Measurements from ENCODE around the gene RASA4B. TPM values are rescaled to one million over a fixed set of nuclear protein-coding genes. Genes with fewer than 3 reads are reported as not detected.
A peak's percentile ranks its signal among the peaks of the same experiment; 100 is the strongest.

RASA4B gene
- total and polyA plus RNA-seq, 9 of the 15 experiments (the other 6 are each of a cell fraction or from before 2014, with no cell fraction given): 0.01 to 2.9 (median 1.5) TPM; not detected in 1

DNA sequence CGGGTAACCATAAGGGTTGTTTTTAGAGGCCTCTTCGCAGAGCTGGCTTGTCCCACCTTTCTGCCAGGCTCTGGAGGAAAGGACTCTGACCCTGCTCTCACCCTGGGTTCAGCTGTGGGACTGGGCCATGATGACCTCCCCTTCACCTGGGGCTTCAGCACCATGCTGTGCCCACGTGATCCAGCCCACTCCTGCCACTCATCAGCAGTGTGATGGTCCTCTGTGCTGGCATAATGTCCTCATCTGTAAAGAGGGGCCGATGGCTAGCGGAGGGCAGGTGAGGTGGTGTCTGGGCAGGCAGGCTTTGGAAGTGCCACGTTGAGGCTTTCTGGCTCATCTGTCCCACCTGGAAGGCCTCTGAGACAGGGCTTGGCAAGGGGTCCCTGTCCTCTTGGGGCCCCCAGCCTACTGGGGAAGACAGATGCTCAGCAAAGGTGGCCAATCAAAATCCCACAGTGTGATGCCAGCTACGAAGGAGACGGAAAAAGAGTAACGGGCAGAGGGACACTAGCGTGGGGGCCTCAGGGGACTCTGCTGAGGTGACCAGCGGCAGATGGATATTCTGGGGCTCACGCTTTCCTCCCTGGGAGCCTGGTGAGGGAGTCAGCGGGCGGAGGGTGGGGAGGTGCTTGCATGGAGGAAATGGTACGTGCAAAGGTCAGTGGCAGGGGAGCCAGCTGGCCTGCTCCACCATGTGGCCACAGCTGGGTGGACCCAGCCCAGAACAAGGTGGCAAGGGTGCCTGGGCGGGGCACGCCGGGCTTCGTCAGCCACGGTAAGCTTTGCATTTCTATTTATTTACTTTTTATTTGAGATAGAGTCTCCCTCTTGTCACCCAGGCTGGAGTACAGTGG, 47.4 kb downstream of the RASA4B start (continued):
- TF ChIP-seq HNRNPUL1 (IDR thresholded peaks at IDR 0.05; ENCODE audit: low read length): no peak

DNA sequence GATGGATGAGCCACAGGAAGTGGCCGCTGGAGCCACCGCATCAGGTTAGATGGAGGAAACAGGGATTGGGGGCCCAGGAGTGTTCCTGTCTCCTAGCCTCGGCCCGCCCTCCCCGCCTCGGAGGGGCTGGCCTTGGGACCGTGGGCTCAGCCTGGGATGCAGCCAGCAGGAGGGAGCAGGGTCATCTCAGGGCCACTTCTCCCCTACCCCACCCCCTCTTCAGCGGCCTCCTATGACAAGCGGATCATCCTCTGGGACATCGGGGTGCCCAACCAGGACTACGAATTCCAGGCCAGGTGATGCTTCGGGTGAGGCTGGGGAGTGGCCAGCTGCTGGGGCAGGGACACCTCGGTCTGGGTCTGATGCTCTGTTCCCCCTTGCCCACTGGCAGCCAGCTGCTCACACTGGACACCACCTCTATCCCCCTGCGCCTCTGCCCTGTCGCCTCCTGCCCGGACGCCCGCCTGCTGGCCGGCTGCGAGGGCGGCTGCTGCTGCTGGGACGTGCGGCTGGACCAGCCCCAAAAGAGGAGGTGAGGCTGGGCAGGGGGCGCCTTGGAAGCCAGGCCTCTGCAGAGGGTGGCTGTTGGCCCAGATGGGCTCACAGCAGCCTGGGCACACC, 48.1 kb downstream of the RASA4B start:
- FAIRE-seq (no peak), ATAC-seq (no peak), DNase-seq (ENCODE audit: extremely low read depth in 1 of 4, low spot score in 3 of 4) (no peak)
- Histone ChIP-seq H3K4me2 (ENCODE audit: insufficient read depth, low read length) (no peak overlapping the region), H3K27me3 (ENCODE audit: control insufficient read depth in 2 of 2, insufficient read depth in 2 of 2, low read length in 2 of 2) (no peaks in the 10 kb centered on the region), H3K79me2 (ENCODE audit: control insufficient read depth, insufficient read depth, low read length) (peaks cover 16% of the 10 kb centered on the region), H3K9ac (ENCODE audit: insufficient read depth in 1 of 2, low read depth in 2 of 2, low read length in 2 of 2) (peak overlapping the region in 1 of 2 experiments; percentile 62; a peak in 2 of 4 replicates), H3K9me1 (ENCODE audit: control insufficient read depth, insufficient read depth, low read length) (peaks cover 5% of the 10 kb centered on the region), H3K27ac (ENCODE audit: extremely low read depth, low read depth, low read length) (no peak overlapping the region), H3K36me3 (ENCODE audit: control insufficient read depth, insufficient read depth, low read length) (peaks cover 72% of the 10 kb centered on the region; the same call in 2 of the 3 replicates), H2AFZ (ENCODE audit: low read depth, low read length) (no peak overlapping the region), H3K9me3 (replicated peaks; ENCODE audit: control insufficient read depth, insufficient read depth, low read depth, low read length) (no peaks in the 10 kb centered on the region), H3K4me1 (replicated peaks in 1 of 2; ENCODE audit: control insufficient read depth in 2 of 2, insufficient read depth in 2 of 2, low read length in 2 of 2) (peaks cover 8 to 68% of the 10 kb centered on the region in 2 experiments; a peak in 3 of 5 replicates), H4K20me1 (replicated peaks; ENCODE audit: control insufficient read depth, insufficient read depth, low read length) (peaks cover 3% of the 10 kb centered on the region; the same call in 1 of the 2 replicates), H3K4me3 (no peak overlapping the region)
- WGBS (ENCODE audit: insufficient coverage, low coverage, missing lambda C conversion rate): 92% methylated on average over 22 of the region's 24 CpGs
- intact Hi-C loops (cut with micrococcal nuclease) (no loop called here), in situ Hi-C loops (cut with MboI) (loop anchor here (25.0 kb wide), 2 partner anchors 93 to 193 kb away; partner anchors contain the start of genes POLR2J2, POLR2J3, SPDYE2 and SPDYE2B)
- BruUV-seq (replicated peaks): no TSS peak
- CTCF ChIA-PET (ENCODE audit: low intra/inter-chr PET ratio): no interaction called here
- POLR2A ChIA-PET: no interaction called here
- no peak for TF ChIP-seq PHF21A (IDR thresholded peaks at IDR 0.05; ENCODE audit: borderline replicate concordance, low read depth)
- TF ChIP-seq ZZZ3 (IDR thresholded peaks at IDR 0.05): no peak
- TF ChIP-seq HDAC1 (IDR thresholded peaks at IDR 0.05): no peak
- TF ChIP-seq, protein P1, sequence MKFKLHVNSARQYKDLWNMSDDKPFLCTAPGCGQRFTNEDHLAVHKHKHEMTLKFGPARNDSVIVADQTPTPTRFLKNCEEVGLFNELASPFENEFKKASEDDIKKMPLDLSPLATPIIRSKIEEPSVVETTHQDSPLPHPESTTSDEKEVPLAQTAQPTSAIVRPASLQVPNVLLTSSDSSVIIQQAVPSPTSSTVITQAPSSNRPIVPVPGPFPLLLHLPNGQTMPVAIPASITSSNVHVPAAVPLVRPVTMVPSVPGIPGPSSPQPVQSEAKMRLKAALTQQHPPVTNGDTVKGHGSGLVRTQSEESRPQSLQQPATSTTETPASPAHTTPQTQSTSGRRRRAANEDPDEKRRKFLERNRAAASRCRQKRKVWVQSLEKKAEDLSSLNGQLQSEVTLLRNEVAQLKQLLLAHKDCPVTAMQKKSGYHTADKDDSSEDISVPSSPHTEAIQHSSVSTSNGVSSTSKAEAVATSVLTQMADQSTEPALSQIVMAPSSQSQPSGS (CRISPR knock-in tag; IDR thresholded peaks at IDR 0.05): no peak
- 0 out of 2 replicates have a peak, but pooled peaks have one; percentile 7 for TF ChIP-seq POLR2A (conservative IDR thresholded peaks at IDR 0.05)
- TF ChIP-seq, protein P2, sequence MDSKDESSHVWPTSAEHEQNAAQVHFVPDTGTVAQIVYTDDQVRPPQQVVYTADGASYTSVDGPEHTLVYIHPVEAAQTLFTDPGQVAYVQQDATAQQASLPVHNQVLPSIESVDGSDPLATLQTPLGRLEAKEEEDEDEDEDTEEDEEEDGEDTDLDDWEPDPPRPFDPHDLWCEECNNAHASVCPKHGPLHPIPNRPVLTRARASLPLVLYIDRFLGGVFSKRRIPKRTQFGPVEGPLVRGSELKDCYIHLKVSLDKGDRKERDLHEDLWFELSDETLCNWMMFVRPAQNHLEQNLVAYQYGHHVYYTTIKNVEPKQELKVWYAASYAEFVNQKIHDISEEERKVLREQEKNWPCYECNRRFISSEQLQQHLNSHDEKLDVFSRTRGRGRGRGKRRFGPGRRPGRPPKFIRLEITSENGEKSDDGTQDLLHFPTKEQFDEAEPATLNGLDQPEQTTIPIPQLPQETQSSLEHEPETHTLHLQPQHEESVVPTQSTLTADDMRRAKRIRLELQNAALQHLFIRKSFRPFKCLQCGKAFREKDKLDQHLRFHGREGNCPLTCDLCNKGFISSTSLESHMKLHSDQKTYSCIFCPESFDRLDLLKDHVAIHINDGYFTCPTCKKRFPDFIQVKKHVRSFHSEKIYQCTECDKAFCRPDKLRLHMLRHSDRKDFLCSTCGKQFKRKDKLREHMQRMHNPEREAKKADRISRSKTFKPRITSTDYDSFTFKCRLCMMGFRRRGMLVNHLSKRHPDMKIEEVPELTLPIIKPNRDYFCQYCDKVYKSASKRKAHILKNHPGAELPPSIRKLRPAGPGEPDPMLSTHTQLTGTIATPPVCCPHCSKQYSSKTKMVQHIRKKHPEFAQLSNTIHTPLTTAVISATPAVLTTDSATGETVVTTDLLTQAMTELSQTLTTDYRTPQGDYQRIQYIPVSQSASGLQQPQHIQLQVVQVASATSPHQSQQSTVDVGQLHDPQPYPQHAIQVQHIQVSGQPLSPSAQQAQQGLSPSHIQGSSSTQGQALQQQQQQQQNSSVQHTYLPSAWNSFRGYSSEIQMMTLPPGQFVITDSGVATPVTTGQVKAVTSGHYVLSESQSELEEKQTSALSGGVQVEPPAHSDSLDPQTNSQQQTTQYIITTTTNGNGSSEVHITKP (IDR thresholded peaks at IDR 0.05; ENCODE audit: partially characterized antibody): no peak
- TF ChIP-seq, protein P3, sequence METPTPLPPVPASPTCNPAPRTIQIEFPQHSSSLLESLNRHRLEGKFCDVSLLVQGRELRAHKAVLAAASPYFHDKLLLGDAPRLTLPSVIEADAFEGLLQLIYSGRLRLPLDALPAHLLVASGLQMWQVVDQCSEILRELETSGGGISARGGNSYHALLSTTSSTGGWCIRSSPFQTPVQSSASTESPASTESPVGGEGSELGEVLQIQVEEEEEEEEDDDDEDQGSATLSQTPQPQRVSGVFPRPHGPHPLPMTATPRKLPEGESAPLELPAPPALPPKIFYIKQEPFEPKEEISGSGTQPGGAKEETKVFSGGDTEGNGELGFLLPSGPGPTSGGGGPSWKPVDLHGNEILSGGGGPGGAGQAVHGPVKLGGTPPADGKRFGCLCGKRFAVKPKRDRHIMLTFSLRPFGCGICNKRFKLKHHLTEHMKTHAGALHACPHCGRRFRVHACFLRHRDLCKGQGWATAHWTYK (CRISPR knock-in tag; IDR thresholded peaks at IDR 0.05): no peak
- no peak for TF ChIP-seq SMARCA5 (IDR thresholded peaks at IDR 0.05)
- peak; percentile 65 for TF ChIP-seq POLR2G (IDR thresholded peaks at IDR 0.05; ENCODE audit: low read depth, low read length)
- TF ChIP-seq, protein P4, sequence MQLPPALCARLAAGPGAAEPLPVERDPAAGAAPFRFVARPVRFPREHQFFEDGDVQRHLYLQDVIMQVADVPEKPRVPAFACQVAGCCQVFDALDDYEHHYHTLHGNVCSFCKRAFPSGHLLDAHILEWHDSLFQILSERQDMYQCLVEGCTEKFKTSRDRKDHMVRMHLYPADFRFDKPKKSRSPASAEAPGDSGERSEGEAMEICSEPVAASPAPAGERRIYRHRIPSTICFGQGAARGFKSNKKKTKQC (CRISPR knock-in tag; IDR thresholded peaks at IDR 0.05): no peak
- no peak for TF ChIP-seq OTX1 (CRISPR knock-in tag; IDR thresholded peaks at IDR 0.05)
